ENCODE data around the gene MYH16. TPM values are rescaled to one million over a fixed set of nuclear protein-coding genes. Genes with fewer than 3 reads are reported as not detected.
"Not testable (repeated sequence)": the region's sequence is repeated elsewhere in the genome, so short reads cannot be mapped to it uniquely, and the experiment has no call there.

Gene MYH16
- total RNA-seq, 1 donor from 2014 or later: not detected

GRCh38 chr7:99330314-99330961 is 57.8 kb downstream of the MYH16 start:
- intact Hi-C loops (cut with DNase I); DNase-seq (ENCODE audit: low spot score): not testable (repeated sequence)

DNA sequence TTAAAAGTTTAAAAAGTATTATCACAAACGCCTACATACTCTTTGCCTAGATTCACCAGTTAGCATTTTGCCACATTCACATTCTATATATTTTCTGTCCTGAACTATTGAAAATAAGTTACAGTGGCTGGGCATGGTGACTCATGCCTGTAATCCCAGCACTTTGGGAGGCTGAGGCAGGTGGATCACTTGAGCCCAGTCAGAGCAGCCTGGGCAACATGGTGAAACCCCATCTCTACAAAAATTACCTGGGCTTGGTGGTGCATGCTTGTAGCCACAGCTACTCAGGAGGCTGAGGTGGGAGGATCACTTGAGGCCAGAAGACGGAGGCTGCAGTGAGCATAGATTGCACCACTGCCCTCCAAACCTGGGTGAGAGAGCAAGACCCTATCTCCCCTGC is 58.4 kb downstream of the MYH16 start:
- intact Hi-C loops (cut with DNase I): no loop called here

DNA sequence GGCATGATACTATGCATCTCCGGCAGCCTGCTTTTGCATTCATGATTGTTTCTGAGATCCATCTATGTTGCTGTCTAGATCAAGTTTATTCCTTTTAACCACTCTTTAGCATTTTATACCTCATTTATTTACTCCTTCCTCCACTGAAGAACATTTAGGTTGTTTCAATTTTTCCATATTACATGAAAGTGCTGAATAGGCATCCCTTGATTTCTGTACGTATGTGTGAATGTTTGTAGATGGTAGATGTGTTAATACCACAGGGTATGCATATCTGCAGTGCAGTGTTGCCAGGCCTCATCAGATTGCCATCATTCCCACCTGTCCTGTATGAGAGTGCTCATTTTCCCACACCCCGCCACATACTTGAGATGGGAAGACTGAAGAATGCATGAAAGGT is 67.0 kb downstream of the MYH16 start:
- intact Hi-C loops (cut with DNase I): no loop called here
- DNase-seq (ENCODE audit: low spot score): no peak

More for the DNA sequence above, 58.4 kb downstream of the MYH16 start:
- DNase-seq (ENCODE audit: low spot score): no peak

- intact Hi-C loops (cut with DNase I): no loop called here
- DNase-seq (ENCODE audit: low spot score): no peak
Measured at GRCh38 chr7:99340659-99341058, 68.0 kb downstream of the MYH16 start.

DNA sequence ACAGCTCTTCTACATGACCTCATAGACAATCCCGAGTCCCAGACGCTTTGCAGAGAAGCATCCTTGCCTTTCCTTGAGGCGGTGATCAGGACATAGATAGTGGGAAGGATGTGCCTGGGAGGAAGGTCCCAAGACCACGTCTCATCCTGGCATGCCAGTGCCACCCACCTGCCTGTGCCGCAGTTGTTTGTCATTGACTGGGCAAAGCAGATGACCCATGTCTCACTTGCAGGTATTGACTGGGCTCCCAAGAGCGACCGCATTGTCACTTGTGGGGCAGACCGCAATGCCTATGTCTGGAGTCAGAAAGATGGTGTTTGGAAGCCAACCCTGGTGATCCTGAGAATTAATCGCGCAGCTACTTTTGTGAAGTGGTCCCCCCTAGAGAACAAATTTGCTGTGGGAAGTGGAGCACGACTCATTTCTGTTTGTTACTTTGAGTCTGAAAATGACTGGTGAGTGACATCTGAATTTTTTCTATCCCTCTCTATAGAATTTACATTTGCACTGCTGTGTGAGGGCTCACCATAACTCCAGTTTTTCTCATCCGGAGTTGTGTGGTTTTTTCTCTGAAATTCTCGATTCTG is 71.5 kb downstream of the MYH16 start:
- no peak for DNase-seq (ENCODE audit: low spot score)
- intact Hi-C loops (cut with DNase I): no loop called here

GRCh38 chr7:99350641-99351040 is 78.0 kb downstream of the MYH16 start:
- DNase-seq (ENCODE audit: low spot score); intact Hi-C loops (cut with DNase I): not testable (repeated sequence)

DNA sequence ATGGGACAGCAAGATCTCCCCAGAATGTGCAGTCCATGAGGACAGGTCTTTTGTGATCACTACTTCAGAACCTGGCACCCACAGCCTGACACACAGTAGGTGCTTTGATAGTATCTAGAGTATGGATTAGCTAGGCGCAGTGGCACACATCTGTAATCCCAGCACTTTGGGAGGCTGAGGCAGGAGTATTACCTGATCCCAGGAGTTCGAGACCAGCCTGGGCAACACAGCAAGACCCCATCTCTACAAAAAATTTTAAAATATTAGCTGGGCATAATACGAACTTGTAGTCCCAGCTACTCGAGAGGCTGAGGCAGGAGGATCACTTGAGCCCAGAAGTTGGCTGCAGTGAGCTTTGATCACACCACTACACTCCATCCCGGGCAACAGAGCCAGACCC is 79.6 kb downstream of the MYH16 start:
- no peak for DNase-seq (ENCODE audit: low spot score)
- intact Hi-C loops (cut with DNase I): no loop called here

GRCh38 chr7:99355098-99355497 is 82.5 kb downstream of the MYH16 start:
- intact Hi-C loops (cut with DNase I): no loop called here
- no peak for DNase-seq (ENCODE audit: low spot score)

- DNase-seq (ENCODE audit: low spot score): no peak
- intact Hi-C loops (cut with DNase I): no loop called here
Measured at GRCh38 chr7:99357701-99358490, 85.3 kb downstream of the MYH16 start.

- intact Hi-C loops (cut with DNase I); DNase-seq (ENCODE audit: low spot score): not testable (repeated sequence)
Measured at GRCh38 chr7:99358521-99358920, 85.9 kb downstream of the MYH16 start.

- DNase-seq (ENCODE audit: low spot score): no peak
- intact Hi-C loops (cut with DNase I): no loop called here
Measured at GRCh38 chr7:99359465-99360154, 87.0 kb downstream of the MYH16 start.

Other genes with a start within 250 kb of the MYH16 start
- 13.2 TPM for gene SMURF1, start 128.7 kb upstream of the MYH16 start, total RNA-seq
- gene KPNA7, start 64.7 kb upstream of the MYH16 start, total RNA-seq: not detected
- 116 TPM for gene ARPC1A, start 53.1 kb downstream of the MYH16 start, total RNA-seq
- gene ARPC1B, start 101.9 kb downstream of the MYH16 start, total RNA-seq: 40.4 TPM
- 95.6 TPM for gene PDAP1, start 135.8 kb downstream of the MYH16 start, total RNA-seq
- 46.5 TPM for gene BUD31, start 136.1 kb downstream of the MYH16 start, total RNA-seq
- gene PTCD1, start 166.0 kb downstream of the MYH16 start, total RNA-seq: 3.4 TPM
- 15.0 TPM for gene CPSF4, start 166.1 kb downstream of the MYH16 start, total RNA-seq
- 516 TPM for gene ATP5MF, start 193.3 kb downstream of the MYH16 start, total RNA-seq
- gene ZNF789, start 200.1 kb downstream of the MYH16 start, total RNA-seq: 3.8 TPM
- gene ZNF394, start 227.4 kb downstream of the MYH16 start, total RNA-seq: 14.9 TPM
- gene ZKSCAN5, start 231.8 kb downstream of the MYH16 start, total RNA-seq: 7.0 TPM

Measured in cardiac septum (tissue), 1 donor.